MCF 10A (cell line): Measurements from ENCODE around the gene FGGY. TPM values are rescaled to one million over a fixed set of nuclear protein-coding genes. Genes with fewer than 3 reads are reported as not detected.

Experiments used
- BruUV-seq: library from RNA; stranded (reverse); fragments of 400-500 nt; replicated peaks from 2 replicates; lab custom pipeline; 2021; lab: Mats Ljungman, UMichigan
- CTCF ChIA-PET: fragments of 300-600 bp; sonication (Branson Sonifier 250); formaldehyde crosslinking; extraction: SDS; loops from one replicate; lab custom pipeline; 2021; ENCODE audit warnings: antibody characterized with exemption, inconsistent platforms; lab: Yijun Ruan, JAX
- POLR2A ChIA-PET: fragments of 300-600, 350-650 bp; sonication (Branson Sonifier 250); formaldehyde crosslinking; extraction: SDS; loops from one replicate; lab custom pipeline; 2020; ENCODE audit warnings: antibody characterized with exemption, inconsistent platforms; lab: Yijun Ruan, JAX
- DNase-seq: peaks from one replicate; pipeline ENCODE4 v3.0.0-alpha.2; 2018; ENCODE audit not compliant: unreplicated experiment
- H3K27ac Mint-ChIP-seq: one replicate; pipeline ENCODE4 v1.8.0; 2022; ENCODE audit warnings: mild to moderate bottlenecking, low read depth, mixed read lengths; ENCODE audit not compliant: unreplicated experiment
- H3K27me3 Mint-ChIP-seq: one replicate; pipeline ENCODE4 v1.8.0; 2022; ENCODE audit warnings: mixed read lengths; ENCODE audit not compliant: insufficient read depth, unreplicated experiment
- H3K36me3 Mint-ChIP-seq: one replicate; pipeline ENCODE4 v1.8.0; 2022; ENCODE audit warnings: mild to moderate bottlenecking, moderate library complexity, mixed read lengths; ENCODE audit not compliant: insufficient read depth, unreplicated experiment
- H3K4me1 Mint-ChIP-seq: one replicate; pipeline ENCODE4 v1.8.0; 2022; ENCODE audit warnings: mixed read lengths; ENCODE audit not compliant: insufficient read depth, unreplicated experiment
- H3K4me3 Mint-ChIP-seq: one replicate; pipeline ENCODE4 v1.8.0; 2022; ENCODE audit warnings: mild to moderate bottlenecking, moderate library complexity, mixed read lengths; ENCODE audit not compliant: unreplicated experiment
- H3K9me3 Mint-ChIP-seq: one replicate; pipeline ENCODE4 v1.8.0; 2022; ENCODE audit warnings: mixed read lengths; ENCODE audit not compliant: unreplicated experiment
- CTCF ChIP-seq: fragments of 200-600 bp; IDR thresholded peaks from one replicate; pipeline ENCODE4 v1.8.0; 2022; ENCODE audit warnings: antibody characterized with exemption, mild to moderate bottlenecking; ENCODE audit not compliant: unreplicated experiment
- intact Hi-C: fragments of 100-400 bp; cut with micrococcal nuclease; formaldehyde crosslinking; loops from 2 replicates; pipeline ENCODE4 v1.14.1; 2022
- total RNA-seq: library from RNA; stranded (reverse); gene quantifications from 2 replicates; pipeline ENCODE4 v1.2.3, GENCODE V29; 2022

Gene FGGY
- total RNA-seq, 1 experiment from 2014 or later, result 10.6 TPM

- ChIA-PET CTCF (interaction anchor here (0.7 to 1.1 kb wide), 2 partner anchors 13 to 422 kb away, joined by 3 to 5 read pairs; no protein-coding TSS in a partner anchor), POLR2A (interaction anchor here (0.7 to 1.0 kb wide), 2 partner anchors 8 to 17 kb away, joined by 3 read pairs; no protein-coding TSS in a partner anchor)
- BruUV-seq, result no TSS peak
- H3K36me3 Mint-ChIP-seq, result no peaks in the 10 kb centered on the region
- no peak for TF ChIP-seq CTCF
- H3K4me1 Mint-ChIP-seq, result peaks cover 12% of the 10 kb centered on the region
- H3K27me3 Mint-ChIP-seq, result no peaks in the 10 kb centered on the region
- H3K27ac Mint-ChIP-seq, result no peak overlapping the region
- intact Hi-C loops, result no loop called here
- H3K9me3 Mint-ChIP-seq, result no peaks in the 10 kb centered on the region
- no peak for DNase-seq
- H3K4me3 Mint-ChIP-seq, result no peak overlapping the region
Measured at GRCh38 chr1:59279645-59280044, 17.2 kb upstream of the FGGY start.

DNA sequence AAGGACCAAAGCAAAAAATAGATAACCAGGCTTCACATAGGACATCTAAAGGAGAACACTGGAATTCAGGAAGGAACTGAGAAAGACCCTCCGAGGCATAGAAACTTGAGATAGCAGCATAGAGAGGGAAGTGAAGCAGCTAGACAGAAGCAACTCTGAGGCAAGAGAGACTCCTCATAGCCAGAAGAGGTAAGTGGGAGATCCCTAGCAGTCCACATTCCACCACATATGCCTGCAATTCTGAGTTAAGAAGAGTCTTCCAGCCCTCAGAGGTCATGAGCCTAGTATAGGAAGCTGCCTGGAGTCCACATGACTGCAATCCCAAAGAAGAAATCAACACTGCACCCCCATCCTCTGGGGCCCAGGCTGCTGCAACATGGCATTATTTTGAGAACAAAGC lies 13.9 kb upstream of the FGGY start:
- H3K4me3 Mint-ChIP-seq, result no peak overlapping the region
- no peak overlapping the region for H3K27ac Mint-ChIP-seq
- H3K9me3 Mint-ChIP-seq, result no peaks in the 10 kb centered on the region
- intact Hi-C loops, result no loop called here
- H3K27me3 Mint-ChIP-seq, result no peaks in the 10 kb centered on the region
- CTCF ChIA-PET, result interaction anchor here (1.7 kb wide), 1 partner anchor 11 kb away, joined by 4 read pairs; no protein-coding TSS in a partner anchor
- peaks cover 12% of the 10 kb centered on the region for H3K4me1 Mint-ChIP-seq
- TF ChIP-seq CTCF, result no peak
- no TSS peak for BruUV-seq
- no peaks in the 10 kb centered on the region for H3K36me3 Mint-ChIP-seq
- no peak for DNase-seq
- POLR2A ChIA-PET, result no interaction called here

DNA sequence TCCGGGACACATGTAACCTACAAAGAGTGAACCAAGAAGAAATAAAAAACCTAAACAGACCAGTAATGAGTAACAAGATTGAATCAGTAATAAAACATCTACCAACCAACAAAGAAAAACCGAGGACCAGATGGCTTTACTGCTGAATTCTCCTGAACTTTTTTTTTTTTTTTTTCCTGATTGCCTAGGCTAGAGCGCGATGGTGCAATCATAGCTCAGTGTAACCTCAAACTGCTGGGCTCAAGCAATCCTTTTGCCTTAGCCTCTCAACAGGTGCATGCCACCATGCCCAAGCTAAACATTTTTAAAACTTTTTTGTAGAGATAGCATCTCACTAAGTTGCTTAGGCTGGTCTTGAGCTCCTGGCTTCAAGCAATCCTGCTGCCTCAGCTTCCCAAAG lies 11.2 kb upstream of the FGGY start:
- intact Hi-C loops, result no loop called here
- CTCF ChIA-PET, result interaction anchor here (0.6 kb wide), 2 partner anchors 277 to 479 kb away, joined by 3 read pairs; no protein-coding TSS in a partner anchor
- BruUV-seq, result no TSS peak
- POLR2A ChIA-PET, result interaction anchor here (0.6 to 0.9 kb wide), 2 partner anchors 10 to 153 kb away, joined by 3 read pairs; no protein-coding TSS in a partner anchor
- H3K27me3 Mint-ChIP-seq, result no peaks in the 10 kb centered on the region
- no peak overlapping the region for H3K27ac Mint-ChIP-seq
- no peak overlapping the region for H3K4me3 Mint-ChIP-seq
- TF ChIP-seq CTCF, result no peak
- H3K36me3 Mint-ChIP-seq, result no peaks in the 10 kb centered on the region
- no peak for DNase-seq
- no peaks in the 10 kb centered on the region for H3K9me3 Mint-ChIP-seq
- H3K4me1 Mint-ChIP-seq, result peaks cover 6% of the 10 kb centered on the region

DNA sequence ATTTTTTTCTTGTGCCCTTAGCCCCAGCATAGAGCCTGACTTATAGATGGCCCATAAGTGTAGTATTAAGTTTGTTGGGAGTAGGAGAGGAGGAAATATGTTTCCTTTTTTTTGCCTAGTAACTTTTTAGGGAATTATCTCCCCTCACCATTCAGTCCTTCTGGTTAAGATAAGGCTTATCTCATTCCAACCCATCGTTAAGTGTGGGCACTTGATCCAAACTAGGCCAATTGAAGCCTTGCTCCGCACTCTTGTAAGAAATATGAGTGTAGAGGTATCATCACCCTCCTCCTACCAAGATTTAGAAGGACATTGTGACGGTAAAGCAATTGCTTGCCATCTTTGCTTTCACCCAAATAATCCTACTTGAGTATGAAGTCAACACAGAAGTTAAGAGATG lies 8.8 kb upstream of the FGGY start:
- no peak for TF ChIP-seq CTCF
- ChIA-PET POLR2A (no interaction called here), CTCF (no interaction called here)
- Mint-ChIP-seq H3K36me3 (no peaks in the 10 kb centered on the region), H3K27me3 (no peaks in the 10 kb centered on the region), H3K27ac (no peak overlapping the region), H3K4me1 (peaks cover 11% of the 10 kb centered on the region), H3K4me3 (no peak overlapping the region), H3K9me3 (no peaks in the 10 kb centered on the region)
- no TSS peak for BruUV-seq
- DNase-seq, result no peak
- intact Hi-C loops, result no loop called here
